AG10803 (cell line): Measurements from ENCODE around the gene VPS33B.
"Not testable (repeated sequence)": the region's sequence is repeated elsewhere in the genome, so short reads cannot be mapped to it uniquely, and the experiment has no call there.

Experiments used
- DNase-seq: peaks from one replicate; pipeline ENCODE4 v3.0.0; 2010; ENCODE audit warnings: low read depth
- H3K4me3 ChIP-seq: 2 replicates; pipeline ENCODE4 v1.5.1; 2011; ENCODE audit warnings: mild to moderate bottlenecking, low read length, control low read depth
- TF ChIP-seq, protein P1 (sequence below): conservative IDR thresholded peaks from 2 replicates; pipeline ENCODE4 v1.5.1; 2011; ENCODE audit warnings: mild to moderate bottlenecking, low read length, control low read depth, inconsistent platforms

The VPS33B gene

DNA sequence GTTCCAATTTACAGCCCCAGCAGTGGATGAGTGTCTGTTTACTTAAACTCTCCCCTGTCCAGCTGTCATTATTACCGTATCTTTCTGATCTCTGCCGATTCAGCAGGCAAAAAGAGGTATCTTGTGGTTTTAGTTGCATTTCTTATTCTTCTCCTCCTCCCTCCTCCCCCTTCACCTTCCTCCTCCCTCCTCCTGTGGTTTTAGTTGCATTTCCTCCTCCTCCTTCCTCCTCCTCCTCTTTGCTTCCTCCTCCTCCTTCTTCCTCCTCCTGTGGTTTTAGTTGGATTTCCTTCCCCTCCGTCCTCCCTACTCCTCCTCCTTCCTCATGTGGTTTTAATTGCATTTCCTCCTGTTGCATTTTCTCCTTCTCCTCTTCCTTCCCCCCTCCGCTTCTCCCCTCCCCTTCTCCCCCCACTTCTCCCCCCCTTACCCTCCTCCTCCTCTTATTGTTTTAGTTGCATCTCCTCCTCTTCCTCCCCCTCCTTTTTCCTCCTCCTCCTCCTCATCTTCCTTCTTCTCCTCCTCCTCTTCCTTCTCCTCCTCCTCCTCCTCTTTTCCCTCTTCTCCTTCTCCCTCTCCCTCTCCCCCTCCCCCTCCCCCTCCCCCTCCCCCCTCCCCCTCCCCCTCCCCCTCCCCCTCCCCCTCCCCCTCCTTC, 25.3 kb upstream of the VPS33B start:
- DNase-seq, result no peak
- no peak overlapping the region for H3K4me3 ChIP-seq
- TF ChIP-seq, protein P1, sequence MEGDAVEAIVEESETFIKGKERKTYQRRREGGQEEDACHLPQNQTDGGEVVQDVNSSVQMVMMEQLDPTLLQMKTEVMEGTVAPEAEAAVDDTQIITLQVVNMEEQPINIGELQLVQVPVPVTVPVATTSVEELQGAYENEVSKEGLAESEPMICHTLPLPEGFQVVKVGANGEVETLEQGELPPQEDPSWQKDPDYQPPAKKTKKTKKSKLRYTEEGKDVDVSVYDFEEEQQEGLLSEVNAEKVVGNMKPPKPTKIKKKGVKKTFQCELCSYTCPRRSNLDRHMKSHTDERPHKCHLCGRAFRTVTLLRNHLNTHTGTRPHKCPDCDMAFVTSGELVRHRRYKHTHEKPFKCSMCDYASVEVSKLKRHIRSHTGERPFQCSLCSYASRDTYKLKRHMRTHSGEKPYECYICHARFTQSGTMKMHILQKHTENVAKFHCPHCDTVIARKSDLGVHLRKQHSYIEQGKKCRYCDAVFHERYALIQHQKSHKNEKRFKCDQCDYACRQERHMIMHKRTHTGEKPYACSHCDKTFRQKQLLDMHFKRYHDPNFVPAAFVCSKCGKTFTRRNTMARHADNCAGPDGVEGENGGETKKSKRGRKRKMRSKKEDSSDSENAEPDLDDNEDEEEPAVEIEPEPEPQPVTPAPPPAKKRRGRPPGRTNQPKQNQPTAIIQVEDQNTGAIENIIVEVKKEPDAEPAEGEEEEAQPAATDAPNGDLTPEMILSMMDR, result no peak

GRCh38 chr15:91046056-91046455, 23.7 kb upstream of the VPS33B start:
- not testable (repeated sequence) for H3K4me3 ChIP-seq, DNase-seq

DNA sequence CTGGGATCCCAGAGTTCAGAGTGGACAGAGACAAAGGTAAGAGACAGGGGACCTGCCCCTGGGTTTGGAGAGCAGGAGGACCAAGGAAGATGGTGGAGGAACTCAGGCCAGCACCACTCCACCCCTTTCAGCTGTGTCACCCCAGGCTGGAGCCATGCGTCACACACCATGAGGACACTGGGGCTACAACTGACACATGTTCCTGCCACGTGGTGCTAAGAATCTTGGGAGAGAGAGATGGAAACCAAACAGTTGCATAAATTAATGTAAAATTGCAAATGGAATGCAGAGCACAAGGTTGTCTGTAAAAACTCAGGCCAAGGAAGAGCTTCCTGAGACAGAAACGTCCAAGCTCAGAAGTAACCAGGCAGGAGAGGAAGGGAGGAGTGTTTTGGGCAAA, 22.7 kb upstream of the VPS33B start:
- TF ChIP-seq, protein P1, result no peak

DNA sequence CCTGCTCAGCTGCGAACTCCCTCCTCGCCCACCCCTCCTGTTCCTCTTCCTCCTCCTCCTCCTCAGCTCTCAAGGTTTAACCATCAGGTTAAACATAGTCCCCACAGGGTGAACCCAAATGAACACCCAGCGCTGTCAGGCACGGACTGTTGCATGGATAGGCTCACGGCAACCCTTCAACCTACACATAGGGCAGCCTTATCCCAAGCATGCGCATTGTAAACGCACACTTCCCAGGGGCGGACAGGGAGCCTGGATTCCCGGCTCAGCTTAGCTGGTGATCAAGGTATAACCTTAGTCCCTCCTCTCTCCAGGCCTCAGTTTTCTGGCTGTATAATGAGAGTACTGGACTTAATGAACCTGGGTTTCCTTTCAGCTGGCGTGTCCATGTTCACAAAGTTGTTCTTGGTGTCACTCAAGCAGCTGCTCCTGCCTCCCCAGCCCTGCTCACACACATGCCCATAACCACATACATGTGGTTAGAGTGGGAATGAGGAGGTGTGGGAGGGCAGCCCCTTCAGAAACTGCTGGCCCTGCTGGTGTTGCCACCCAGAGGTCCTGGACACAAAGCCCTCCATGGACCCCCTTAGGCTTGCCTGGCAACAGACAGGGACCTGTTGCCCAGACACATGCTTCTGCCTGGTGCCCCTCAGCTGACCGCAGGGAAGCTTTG, 20.9 kb upstream of the VPS33B start:
- no peak overlapping the region for H3K4me3 ChIP-seq
- DNase-seq, result no peak
- TF ChIP-seq, protein P1, result no peak

More for the DNA sequence above, 22.7 kb upstream of the VPS33B start:
- H3K4me3 ChIP-seq, result no peak overlapping the region
- DNase-seq, result no peak

GRCh38 chr15:91040856-91041255, 18.5 kb upstream of the VPS33B start:
- TF ChIP-seq, protein P1, result no peak
- no peak overlapping the region for H3K4me3 ChIP-seq
- DNase-seq, result no peak

GRCh38 chr15:91039996-91040395, 17.6 kb upstream of the VPS33B start:
- no peak overlapping the region for H3K4me3 ChIP-seq
- TF ChIP-seq, protein P1, result no peak
- DNase-seq, result no peak

DNA sequence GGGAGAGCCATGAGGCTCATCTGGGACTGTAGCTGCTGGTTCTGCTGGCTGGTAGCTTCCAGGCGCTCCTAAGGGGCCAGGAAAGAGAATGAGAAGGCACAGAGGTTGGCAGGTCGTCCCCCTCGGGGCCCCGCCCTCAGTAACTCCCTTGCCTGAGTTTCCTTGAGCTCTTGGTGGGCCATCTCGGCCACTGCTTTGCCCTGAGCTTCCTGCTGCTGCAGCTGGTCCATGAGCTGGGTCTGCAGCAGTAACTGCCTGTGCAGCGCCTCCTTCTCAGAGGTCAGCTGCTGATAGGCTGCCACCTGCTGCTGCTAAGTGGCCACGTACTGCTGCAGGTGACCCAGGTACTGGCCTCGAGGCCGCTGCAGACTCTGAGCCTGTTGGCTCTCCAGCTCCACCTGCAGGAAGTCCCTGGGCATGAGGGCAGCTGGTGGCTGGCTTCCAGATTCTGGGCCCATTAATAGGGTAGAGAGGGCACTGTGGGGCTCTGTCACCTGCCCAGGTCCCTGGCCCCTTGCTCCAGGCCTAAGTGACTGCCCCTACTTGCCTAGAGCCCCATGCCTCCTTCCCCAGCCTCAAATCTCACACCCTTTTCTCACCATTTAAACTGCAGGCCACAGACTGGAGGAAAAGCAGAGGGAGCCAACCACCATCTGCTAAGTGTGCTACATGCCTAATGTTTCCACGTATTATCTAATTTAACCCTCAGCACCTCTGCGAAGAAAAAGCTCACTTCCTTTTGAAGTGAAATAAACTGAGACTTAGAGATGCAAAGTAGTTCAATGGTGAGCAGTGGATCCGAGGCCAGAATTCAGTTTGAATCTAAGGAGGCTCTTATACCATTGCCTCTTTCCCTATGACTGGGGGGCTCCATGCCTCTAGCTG, 10.8 kb upstream of the VPS33B start:
- DNase-seq, result no peak
- TF ChIP-seq, protein P1, result peak; percentile 53
- no peak overlapping the region for H3K4me3 ChIP-seq
